ENCODE results near the gene TXNRD2. TPM values are rescaled to one million over a fixed set of nuclear protein-coding genes. Genes with fewer than 3 reads are reported as not detected.

The TXNRD2 gene
- polyA plus RNA-seq, 1 donor from 2014 or later = 4.1 TPM

DNA sequence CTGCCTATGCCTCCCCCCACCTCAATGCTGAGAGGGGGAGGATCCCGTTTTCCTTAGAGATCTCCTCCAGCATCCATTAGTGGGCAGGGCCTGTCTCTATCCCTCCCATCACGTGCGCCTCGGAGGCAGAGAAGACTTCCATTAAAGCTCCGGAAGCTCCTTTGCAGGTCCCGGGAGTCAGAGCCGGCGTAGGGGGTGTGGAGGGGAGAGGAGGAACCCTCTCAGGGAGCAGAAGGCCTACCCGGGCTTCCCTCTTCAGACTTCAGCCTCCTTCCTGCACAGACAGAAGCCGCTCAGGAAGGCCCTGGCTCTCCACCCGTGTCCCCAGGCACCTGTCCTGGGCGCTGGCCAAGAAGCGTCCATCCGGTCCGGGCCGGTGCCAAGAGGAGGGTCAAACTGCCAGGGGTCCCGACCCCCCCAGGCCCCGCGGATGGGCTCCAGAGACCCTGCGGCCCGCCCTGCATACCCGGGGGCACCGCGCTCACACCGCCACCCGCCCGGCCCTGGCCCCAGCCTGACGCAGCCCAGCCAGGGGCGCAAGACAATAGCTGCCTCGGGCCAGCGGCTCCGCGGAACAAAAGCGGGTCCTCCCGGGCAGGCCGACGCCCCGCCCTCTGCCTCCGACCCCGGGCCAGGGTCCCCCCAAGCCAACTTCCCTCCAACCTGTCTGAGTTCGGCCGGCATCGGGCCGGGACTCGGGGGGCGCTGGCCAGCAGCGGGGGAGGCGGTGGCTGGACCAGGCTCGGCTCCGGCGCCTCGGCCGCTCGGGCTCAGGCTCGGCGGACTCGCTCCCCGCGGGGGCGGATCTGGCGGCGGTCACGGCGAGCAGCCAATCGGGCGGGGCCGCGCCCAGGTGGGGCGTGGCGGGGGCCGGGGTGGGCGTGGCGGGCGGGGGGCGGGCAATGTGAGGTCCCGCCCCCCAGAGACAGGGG is 45.1 kb upstream of the TXNRD2 start:
- H4K20me1 ChIP-seq (ENCODE audit: insufficient read depth) = no peaks in the 10 kb centered on the region
- H3K9me2 ChIP-seq (ENCODE audit: insufficient read depth, low read length) = no peaks in the 10 kb centered on the region
- H3K27ac ChIP-seq (ENCODE audit: low read length) = peak overlapping the region; percentile 81
- no peaks in the 10 kb centered on the region for H3F3A ChIP-seq (ENCODE audit: insufficient read depth, low read length, poor library complexity, severe bottlenecking)
- H3K27me3 ChIP-seq (ENCODE audit: insufficient read depth, low read depth, low read length) = no peaks in the 10 kb centered on the region
- H3K36me3 ChIP-seq (ENCODE audit: insufficient read depth, low read length) = no peaks in the 10 kb centered on the region
- H3K79me2 ChIP-seq (replicated peaks; ENCODE audit: insufficient read depth, low read length) = peaks cover 24% of the 10 kb centered on the region
- H2AFZ ChIP-seq (ENCODE audit: low read depth, low read length) = peak overlapping the region; percentile 73
- H3K9me3 ChIP-seq (ENCODE audit: low read length) = no peaks in the 10 kb centered on the region
- H3K4me3 ChIP-seq (ENCODE audit: low read length) = peak overlapping the region; percentile 95
- H3K9ac ChIP-seq (ENCODE audit: low read length) = peak overlapping the region; percentile 93
- TF ChIP-seq, protein P1, sequence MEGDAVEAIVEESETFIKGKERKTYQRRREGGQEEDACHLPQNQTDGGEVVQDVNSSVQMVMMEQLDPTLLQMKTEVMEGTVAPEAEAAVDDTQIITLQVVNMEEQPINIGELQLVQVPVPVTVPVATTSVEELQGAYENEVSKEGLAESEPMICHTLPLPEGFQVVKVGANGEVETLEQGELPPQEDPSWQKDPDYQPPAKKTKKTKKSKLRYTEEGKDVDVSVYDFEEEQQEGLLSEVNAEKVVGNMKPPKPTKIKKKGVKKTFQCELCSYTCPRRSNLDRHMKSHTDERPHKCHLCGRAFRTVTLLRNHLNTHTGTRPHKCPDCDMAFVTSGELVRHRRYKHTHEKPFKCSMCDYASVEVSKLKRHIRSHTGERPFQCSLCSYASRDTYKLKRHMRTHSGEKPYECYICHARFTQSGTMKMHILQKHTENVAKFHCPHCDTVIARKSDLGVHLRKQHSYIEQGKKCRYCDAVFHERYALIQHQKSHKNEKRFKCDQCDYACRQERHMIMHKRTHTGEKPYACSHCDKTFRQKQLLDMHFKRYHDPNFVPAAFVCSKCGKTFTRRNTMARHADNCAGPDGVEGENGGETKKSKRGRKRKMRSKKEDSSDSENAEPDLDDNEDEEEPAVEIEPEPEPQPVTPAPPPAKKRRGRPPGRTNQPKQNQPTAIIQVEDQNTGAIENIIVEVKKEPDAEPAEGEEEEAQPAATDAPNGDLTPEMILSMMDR (IDR thresholded peaks at IDR 0.05; ENCODE audit: poor library complexity, severe bottlenecking) = no peak
- no peak for TF ChIP-seq RAD21 (conservative IDR thresholded peaks at IDR 0.05)
- peak; percentile 86 for TF ChIP-seq POLR2AphosphoS5 (IDR thresholded peaks at IDR 0.05)
- TF ChIP-seq MXI1 (conservative IDR thresholded peaks at IDR 0.05; ENCODE audit: poor library complexity, severe bottlenecking) = peak; percentile 56
- TF ChIP-seq SMC3 (conservative IDR thresholded peaks at IDR 0.05; ENCODE audit: poor library complexity) = no peak
- TF ChIP-seq, protein P2, sequence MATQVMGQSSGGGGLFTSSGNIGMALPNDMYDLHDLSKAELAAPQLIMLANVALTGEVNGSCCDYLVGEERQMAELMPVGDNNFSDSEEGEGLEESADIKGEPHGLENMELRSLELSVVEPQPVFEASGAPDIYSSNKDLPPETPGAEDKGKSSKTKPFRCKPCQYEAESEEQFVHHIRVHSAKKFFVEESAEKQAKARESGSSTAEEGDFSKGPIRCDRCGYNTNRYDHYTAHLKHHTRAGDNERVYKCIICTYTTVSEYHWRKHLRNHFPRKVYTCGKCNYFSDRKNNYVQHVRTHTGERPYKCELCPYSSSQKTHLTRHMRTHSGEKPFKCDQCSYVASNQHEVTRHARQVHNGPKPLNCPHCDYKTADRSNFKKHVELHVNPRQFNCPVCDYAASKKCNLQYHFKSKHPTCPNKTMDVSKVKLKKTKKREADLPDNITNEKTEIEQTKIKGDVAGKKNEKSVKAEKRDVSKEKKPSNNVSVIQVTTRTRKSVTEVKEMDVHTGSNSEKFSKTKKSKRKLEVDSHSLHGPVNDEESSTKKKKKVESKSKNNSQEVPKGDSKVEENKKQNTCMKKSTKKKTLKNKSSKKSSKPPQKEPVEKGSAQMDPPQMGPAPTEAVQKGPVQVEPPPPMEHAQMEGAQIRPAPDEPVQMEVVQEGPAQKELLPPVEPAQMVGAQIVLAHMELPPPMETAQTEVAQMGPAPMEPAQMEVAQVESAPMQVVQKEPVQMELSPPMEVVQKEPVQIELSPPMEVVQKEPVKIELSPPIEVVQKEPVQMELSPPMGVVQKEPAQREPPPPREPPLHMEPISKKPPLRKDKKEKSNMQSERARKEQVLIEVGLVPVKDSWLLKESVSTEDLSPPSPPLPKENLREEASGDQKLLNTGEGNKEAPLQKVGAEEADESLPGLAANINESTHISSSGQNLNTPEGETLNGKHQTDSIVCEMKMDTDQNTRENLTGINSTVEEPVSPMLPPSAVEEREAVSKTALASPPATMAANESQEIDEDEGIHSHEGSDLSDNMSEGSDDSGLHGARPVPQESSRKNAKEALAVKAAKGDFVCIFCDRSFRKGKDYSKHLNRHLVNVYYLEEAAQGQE (IDR thresholded peaks at IDR 0.05; ENCODE audit: borderline replicate concordance) = peak; percentile 52
- TF ChIP-seq EZH2 (IDR thresholded peaks at IDR 0.05; ENCODE audit: borderline replicate concordance, insufficient read depth, low read length, poor library complexity, severe bottlenecking) = no peak
- TF ChIP-seq EP300 (conservative IDR thresholded peaks at IDR 0.05; ENCODE audit: poor library complexity, severe bottlenecking) = no peak
- TF ChIP-seq TAF1 (IDR thresholded peaks at IDR 0.05; ENCODE audit: low read depth) = peak; percentile 66
- H3K4me2 ChIP-seq (ENCODE audit: low read length) = peak overlapping the region; percentile 92

DNA sequence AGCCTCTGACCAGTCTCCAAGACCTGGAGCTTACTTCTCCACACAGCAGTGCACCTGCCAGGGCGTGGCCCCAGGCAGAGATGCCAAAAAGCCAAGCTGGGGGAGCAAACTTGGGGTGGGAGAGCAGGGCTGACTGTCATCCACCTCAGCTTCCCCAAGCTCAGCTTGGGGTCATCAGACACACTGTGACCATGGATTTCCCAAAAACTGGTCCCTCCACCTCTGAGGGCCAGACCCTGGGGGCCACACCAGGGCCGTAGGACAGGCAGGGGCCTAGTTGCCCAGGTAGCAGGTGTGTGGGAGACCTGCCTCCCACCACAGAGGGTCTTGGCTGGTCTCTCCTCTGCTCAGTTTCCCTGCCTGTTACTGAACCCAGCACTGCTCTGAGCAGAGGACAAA is 44.4 kb upstream of the TXNRD2 start:
- no peaks in the 10 kb centered on the region for H3K36me3 ChIP-seq (ENCODE audit: insufficient read depth, low read length)
- H3K27me3 ChIP-seq (ENCODE audit: insufficient read depth, low read depth, low read length) = no peaks in the 10 kb centered on the region
- H3K79me2 ChIP-seq (replicated peaks; ENCODE audit: insufficient read depth, low read length) = peaks cover 24% of the 10 kb centered on the region
- H3K9me2 ChIP-seq (ENCODE audit: insufficient read depth, low read length) = no peaks in the 10 kb centered on the region
- H4K20me1 ChIP-seq (ENCODE audit: insufficient read depth) = no peaks in the 10 kb centered on the region
- H3F3A ChIP-seq (ENCODE audit: insufficient read depth, low read length, poor library complexity, severe bottlenecking) = no peaks in the 10 kb centered on the region
- H3K27ac ChIP-seq (ENCODE audit: low read length) = peak overlapping the region; percentile 81
- H3K4me3 ChIP-seq (ENCODE audit: low read length) = peak overlapping the region; percentile 95
- peak overlapping the region; percentile 93 for H3K9ac ChIP-seq (ENCODE audit: low read length)
- peak overlapping the region; percentile 92 for H3K4me2 ChIP-seq (ENCODE audit: low read length)
- TF ChIP-seq, protein P1 (IDR thresholded peaks at IDR 0.05; ENCODE audit: poor library complexity, severe bottlenecking) = no peak
- no peak for TF ChIP-seq EZH2 (IDR thresholded peaks at IDR 0.05; ENCODE audit: borderline replicate concordance, insufficient read depth, low read length, poor library complexity, severe bottlenecking)
- TF ChIP-seq SMC3 (conservative IDR thresholded peaks at IDR 0.05; ENCODE audit: poor library complexity) = no peak
- TF ChIP-seq, protein P2 (IDR thresholded peaks at IDR 0.05; ENCODE audit: borderline replicate concordance) = no peak
- no peak for TF ChIP-seq MXI1 (conservative IDR thresholded peaks at IDR 0.05; ENCODE audit: poor library complexity, severe bottlenecking)
- TF ChIP-seq TAF1 (IDR thresholded peaks at IDR 0.05; ENCODE audit: low read depth) = no peak
- TF ChIP-seq EP300 (conservative IDR thresholded peaks at IDR 0.05; ENCODE audit: poor library complexity, severe bottlenecking) = no peak
- TF ChIP-seq POLR2AphosphoS5 (IDR thresholded peaks at IDR 0.05) = no peak
- TF ChIP-seq RAD21 (conservative IDR thresholded peaks at IDR 0.05) = no peak
- H2AFZ ChIP-seq (ENCODE audit: low read depth, low read length) = peak overlapping the region; percentile 73
- H3K9me3 ChIP-seq (ENCODE audit: low read length) = no peaks in the 10 kb centered on the region
